Neural cell (in vitro differentiated cells): ENCODE results near the gene NFASC. TPM values are rescaled to one million over a fixed set of nuclear protein-coding genes. Genes with fewer than 3 reads are reported as not detected.

Experiments used
- H2AFZ ChIP-seq: fragments of 200-600, 300-800 bp; sonication (generic), shearing (Covaris generic); 2 replicates; pipeline ENCODE4 v1.6.0; 2014; ENCODE audit warnings: low read depth, mild to moderate bottlenecking, antibody characterized with exemption, low read length, moderate library complexity
- H3F3A ChIP-seq: fragments of 200-600 bp; shearing (Covaris generic); 2 replicates; pipeline ENCODE4 v1.6.1; 2016; ENCODE audit warnings: mild to moderate bottlenecking, moderate library complexity, mixed read lengths, antibody characterized with exemption, low read length; ENCODE audit not compliant: insufficient read depth, poor library complexity, severe bottlenecking
- H3K27ac ChIP-seq: fragments of 200-600, 300-800 bp; sonication (generic), shearing (Covaris generic); 2 replicates; pipeline ENCODE4 v1.5.1; 2014; ENCODE audit warnings: mild to moderate bottlenecking, low read length, moderate library complexity
- H3K27me3 ChIP-seq: fragments of 300-800, 200-600 bp; sonication (generic), shearing (Covaris generic); 2 replicates; pipeline ENCODE4 v1.6.0; 2014; ENCODE audit warnings: mild to moderate bottlenecking, low read depth, low read length, moderate library complexity; ENCODE audit not compliant: insufficient read depth
- H3K36me3 ChIP-seq: fragments of 300-800, 200-600 bp; sonication (generic), shearing (Covaris generic); 2 replicates; pipeline ENCODE4 v1.5.1; 2014; ENCODE audit warnings: mild to moderate bottlenecking, antibody characterized with exemption, low read length, moderate library complexity; ENCODE audit not compliant: insufficient read depth
- H3K4me2 ChIP-seq: fragments of 300-800, 200-600 bp; sonication (generic), shearing (Covaris generic); 2 replicates; pipeline ENCODE4 v1.6.0; 2014; ENCODE audit warnings: mild to moderate bottlenecking, low read length
- H3K4me3 ChIP-seq: fragments of 300-800, 200-600 bp; sonication (generic), shearing (Covaris generic); 2 replicates; pipeline ENCODE4 v1.5.1; 2014; ENCODE audit warnings: mild to moderate bottlenecking, low read length, moderate library complexity
- H3K79me2 ChIP-seq: fragments of 200-600 bp; shearing (Covaris generic); replicated peaks from 2 replicates; pipeline ENCODE4 v1.6.0; 2014; ENCODE audit warnings: mild to moderate bottlenecking, low read length, moderate library complexity; ENCODE audit not compliant: insufficient read depth
- H3K9ac ChIP-seq: fragments of 300-800, 200-600 bp; sonication (generic), shearing (Covaris generic); 2 replicates; pipeline ENCODE4 v1.6.1; 2016; ENCODE audit warnings: mild to moderate bottlenecking, low read length, mixed read lengths
- H3K9me2 ChIP-seq: fragments of 200-600 bp; shearing (Covaris generic); 2 replicates; pipeline ENCODE4 v1.6.1; 2016; ENCODE audit warnings: mild to moderate bottlenecking, low read length, mixed read lengths; ENCODE audit not compliant: insufficient read depth
- H3K9me3 ChIP-seq: fragments of 200-600, 300-800 bp; sonication (generic), shearing (Covaris generic); 2 replicates; pipeline ENCODE4 v1.6.1; 2016; ENCODE audit warnings: mild to moderate bottlenecking, mixed run types, low read length, moderate library complexity, mixed read lengths
- H4K20me1 ChIP-seq: fragments of 200-600 bp; shearing (Covaris generic); 2 replicates; pipeline ENCODE4 v1.6.1; 2016; ENCODE audit warnings: mild to moderate bottlenecking, mixed run types; ENCODE audit not compliant: insufficient read depth
- EP300 ChIP-seq: fragments of 450-650 bp; conservative IDR thresholded peaks from 2 replicates; pipeline ENCODE4 v1.6.1; 2014; ENCODE audit warnings: antibody characterized with exemption, mild to moderate bottlenecking, moderate library complexity; ENCODE audit not compliant: poor library complexity, severe bottlenecking
- EZH2 ChIP-seq: fragments of 200-600, 300-800 bp; shearing (Covaris generic), sonication (generic); IDR thresholded peaks from 2 replicates; pipeline ENCODE4 v1.6.1; 2014; ENCODE audit warnings: antibody characterized with exemption, low read length, borderline replicate concordance, mild to moderate bottlenecking; ENCODE audit not compliant: insufficient read depth, poor library complexity, severe bottlenecking
- MXI1 ChIP-seq: fragments of 450-650 bp; conservative IDR thresholded peaks from 2 replicates; pipeline ENCODE4 v1.6.1; 2014; ENCODE audit warnings: antibody characterized with exemption, mild to moderate bottlenecking; ENCODE audit not compliant: poor library complexity, severe bottlenecking
- POLR2AphosphoS5 ChIP-seq: IDR thresholded peaks from 2 replicates; pipeline ENCODE4 v1.6.1; 2012
- RAD21 ChIP-seq: fragments of 450-650 bp; conservative IDR thresholded peaks from 2 replicates; pipeline ENCODE4 v1.6.1; 2014; ENCODE audit warnings: antibody characterized with exemption, mild to moderate bottlenecking, moderate library complexity
- SMC3 ChIP-seq: fragments of 450-650 bp; conservative IDR thresholded peaks from 2 replicates; pipeline ENCODE4 v1.6.1; 2014; ENCODE audit warnings: antibody characterized with exemption, mild to moderate bottlenecking, moderate library complexity; ENCODE audit not compliant: poor library complexity
- TAF1 ChIP-seq: IDR thresholded peaks from 2 replicates; pipeline ENCODE4 v1.6.1; 2012; ENCODE audit warnings: low read depth
- polyA plus RNA-seq: library from polyadenylated mRNA; depleted of rRNA; stranded (reverse); fragments of >200 nt; gene quantifications from 2 replicates; pipeline ENCODE4 v1.2.3, GENCODE V29; 2014
- TF ChIP-seq, protein P1 (sequence below): fragments of 450-650 bp; IDR thresholded peaks from 2 replicates; pipeline ENCODE4 v1.5.1; 2014; ENCODE audit warnings: antibody characterized with exemption, mild to moderate bottlenecking, moderate library complexity; ENCODE audit not compliant: poor library complexity, severe bottlenecking
- TF ChIP-seq, protein P2 (sequence below): IDR thresholded peaks from 2 replicates; pipeline ENCODE4 v1.6.1; 2012; ENCODE audit warnings: borderline replicate concordance

NFASC gene
- polyA plus RNA-seq, 1 donor from 2014 or later, result 23.9 TPM

DNA sequence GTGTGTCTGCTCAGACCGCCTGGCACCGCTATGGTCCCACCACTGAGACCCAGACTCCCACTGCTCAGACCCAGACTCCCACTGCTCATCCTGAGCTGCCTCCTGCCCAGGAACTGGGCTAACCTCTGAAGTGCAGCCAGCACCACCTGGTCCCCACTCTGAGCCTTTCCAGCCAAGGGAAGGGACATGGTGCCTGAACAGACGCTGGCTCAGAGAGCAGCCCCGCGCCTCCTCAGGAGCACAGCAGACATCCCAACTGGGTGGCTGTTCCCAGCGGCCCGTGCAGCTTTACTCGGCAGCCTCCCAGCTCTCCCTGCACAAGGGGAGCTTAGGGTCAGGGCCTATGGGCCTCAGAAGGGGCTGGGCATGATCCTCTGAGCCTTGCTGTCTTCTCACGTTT lies 144.6 kb downstream of the NFASC start:
- no peaks in the 10 kb centered on the region for H3K79me2 ChIP-seq
- no peaks in the 10 kb centered on the region for H4K20me1 ChIP-seq
- no peak overlapping the region for H3K27ac ChIP-seq

DNA sequence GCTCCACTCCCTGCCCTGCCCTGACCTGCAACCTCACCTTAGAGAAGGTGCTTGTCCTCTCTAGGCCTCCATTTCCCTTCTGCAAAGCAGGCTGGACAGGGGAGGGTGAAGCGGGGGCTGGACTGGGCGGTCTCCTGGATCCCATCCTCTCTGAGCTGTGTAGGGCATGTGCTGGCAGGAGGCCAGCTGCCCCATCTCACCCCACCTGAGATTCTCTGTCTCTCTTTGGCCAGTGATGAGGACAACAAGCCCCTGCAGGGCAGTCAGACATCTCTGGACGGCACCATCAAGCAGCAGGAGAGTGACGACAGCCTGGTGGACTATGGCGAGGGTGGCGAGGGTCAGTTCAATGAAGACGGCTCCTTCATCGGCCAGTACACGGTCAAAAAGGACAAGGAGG lies 145.4 kb downstream of the NFASC start:
- H3K9me3 ChIP-seq, result no peaks in the 10 kb centered on the region
- H3K27me3 ChIP-seq, result no peaks in the 10 kb centered on the region
- peaks cover 5% of the 10 kb centered on the region for H3K36me3 ChIP-seq
- no peak overlapping the region for H3K27ac ChIP-seq
- no peaks in the 10 kb centered on the region for H3K9me2 ChIP-seq
- H4K20me1 ChIP-seq, result no peaks in the 10 kb centered on the region
- no peak overlapping the region for H3K4me2 ChIP-seq
- no peak overlapping the region for H2AFZ ChIP-seq
- TF ChIP-seq POLR2AphosphoS5 (peak; percentile 5), RAD21 (no peak)
- H3K9ac ChIP-seq, result no peak overlapping the region
- no peaks in the 10 kb centered on the region for H3F3A ChIP-seq
- H3K79me2 ChIP-seq, result no peaks in the 10 kb centered on the region
- H3K4me3 ChIP-seq, result no peak overlapping the region

More for the DNA sequence above, 144.6 kb downstream of the NFASC start:
- Histone ChIP-seq H3K27me3 (no peaks in the 10 kb centered on the region), H2AFZ (no peak overlapping the region), H3K4me3 (no peak overlapping the region), H3K9me3 (no peaks in the 10 kb centered on the region), H3K4me2 (no peak overlapping the region), H3F3A (no peaks in the 10 kb centered on the region), H3K9ac (no peak overlapping the region), H3K36me3 (peaks cover 5% of the 10 kb centered on the region), H3K9me2 (no peaks in the 10 kb centered on the region)
- no peak for TF ChIP-seq POLR2AphosphoS5
- TF ChIP-seq SMC3, result no peak
- TF ChIP-seq, protein P1, sequence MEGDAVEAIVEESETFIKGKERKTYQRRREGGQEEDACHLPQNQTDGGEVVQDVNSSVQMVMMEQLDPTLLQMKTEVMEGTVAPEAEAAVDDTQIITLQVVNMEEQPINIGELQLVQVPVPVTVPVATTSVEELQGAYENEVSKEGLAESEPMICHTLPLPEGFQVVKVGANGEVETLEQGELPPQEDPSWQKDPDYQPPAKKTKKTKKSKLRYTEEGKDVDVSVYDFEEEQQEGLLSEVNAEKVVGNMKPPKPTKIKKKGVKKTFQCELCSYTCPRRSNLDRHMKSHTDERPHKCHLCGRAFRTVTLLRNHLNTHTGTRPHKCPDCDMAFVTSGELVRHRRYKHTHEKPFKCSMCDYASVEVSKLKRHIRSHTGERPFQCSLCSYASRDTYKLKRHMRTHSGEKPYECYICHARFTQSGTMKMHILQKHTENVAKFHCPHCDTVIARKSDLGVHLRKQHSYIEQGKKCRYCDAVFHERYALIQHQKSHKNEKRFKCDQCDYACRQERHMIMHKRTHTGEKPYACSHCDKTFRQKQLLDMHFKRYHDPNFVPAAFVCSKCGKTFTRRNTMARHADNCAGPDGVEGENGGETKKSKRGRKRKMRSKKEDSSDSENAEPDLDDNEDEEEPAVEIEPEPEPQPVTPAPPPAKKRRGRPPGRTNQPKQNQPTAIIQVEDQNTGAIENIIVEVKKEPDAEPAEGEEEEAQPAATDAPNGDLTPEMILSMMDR, result no peak

DNA sequence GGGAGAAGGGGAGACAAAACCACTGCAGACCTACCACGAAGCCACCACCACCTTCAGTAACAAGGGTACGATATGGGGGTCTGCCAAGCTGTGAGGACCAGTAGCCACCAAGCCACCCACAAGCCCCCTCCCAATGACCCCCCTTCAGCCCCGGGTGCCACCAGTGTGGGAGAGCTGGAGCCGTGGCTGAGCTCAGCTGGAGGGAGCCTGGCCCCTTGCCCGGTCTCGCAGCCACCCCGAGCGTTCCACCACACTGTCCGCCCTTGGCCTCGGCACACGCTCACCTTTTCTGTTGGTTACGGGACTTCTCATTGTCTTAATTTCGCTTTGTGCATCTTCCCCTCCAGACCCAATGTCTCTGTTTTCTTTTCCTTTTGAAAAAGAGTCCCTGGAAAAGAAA lies 145.9 kb downstream of the NFASC start:
- TF ChIP-seq EZH2, result no peak
- no peak for TF ChIP-seq SMC3
- H3K9ac ChIP-seq, result no peak overlapping the region
- no peaks in the 10 kb centered on the region for H3F3A ChIP-seq
- H3K79me2 ChIP-seq, result no peaks in the 10 kb centered on the region
- no peaks in the 10 kb centered on the region for H3K9me2 ChIP-seq
- H4K20me1 ChIP-seq, result no peaks in the 10 kb centered on the region
- H2AFZ ChIP-seq, result no peak overlapping the region
- H3K36me3 ChIP-seq, result peaks cover 5% of the 10 kb centered on the region
- H3K27me3 ChIP-seq, result no peaks in the 10 kb centered on the region
- H3K27ac ChIP-seq, result no peak overlapping the region
- no peaks in the 10 kb centered on the region for H3K9me3 ChIP-seq
- no peak overlapping the region for H3K4me3 ChIP-seq
- no peak overlapping the region for H3K4me2 ChIP-seq

DNA sequence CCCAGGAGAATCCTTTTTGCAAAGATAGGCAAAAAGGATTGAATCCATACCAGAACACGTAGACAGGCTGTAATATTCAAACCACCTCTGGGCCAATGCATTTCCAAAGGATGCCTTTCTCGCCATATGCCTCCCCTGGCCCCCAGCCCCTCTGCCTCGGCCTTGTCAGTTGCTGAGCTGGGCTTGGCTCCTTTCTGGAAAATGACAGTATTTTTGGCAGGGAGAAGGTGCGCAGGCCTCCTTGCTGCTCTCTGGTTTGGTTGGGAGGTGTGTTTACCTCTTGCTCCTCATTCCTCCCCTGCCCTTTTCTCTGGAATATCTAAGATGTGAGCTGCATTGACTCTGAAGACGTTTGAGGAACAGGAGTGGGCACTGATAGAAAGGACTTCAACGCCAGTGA lies 146.3 kb downstream of the NFASC start:
- H3F3A ChIP-seq, result no peaks in the 10 kb centered on the region
- no peaks in the 10 kb centered on the region for H3K79me2 ChIP-seq
- H2AFZ ChIP-seq, result no peak overlapping the region
- no peak overlapping the region for H3K27ac ChIP-seq
- H4K20me1 ChIP-seq, result no peaks in the 10 kb centered on the region
- H3K27me3 ChIP-seq, result no peaks in the 10 kb centered on the region
- H3K36me3 ChIP-seq, result peaks cover 5% of the 10 kb centered on the region
- no peak overlapping the region for H3K9ac ChIP-seq
- H3K4me3 ChIP-seq, result no peak overlapping the region
- H3K9me3 ChIP-seq, result no peaks in the 10 kb centered on the region
- no peaks in the 10 kb centered on the region for H3K9me2 ChIP-seq
- no peak overlapping the region for H3K4me2 ChIP-seq
- TF ChIP-seq MXI1 (no peak), EP300 (no peak), EZH2 (no peak), POLR2AphosphoS5 (no peak), TAF1 (no peak), RAD21 (no peak), SMC3 (no peak)
- TF ChIP-seq, protein P2, sequence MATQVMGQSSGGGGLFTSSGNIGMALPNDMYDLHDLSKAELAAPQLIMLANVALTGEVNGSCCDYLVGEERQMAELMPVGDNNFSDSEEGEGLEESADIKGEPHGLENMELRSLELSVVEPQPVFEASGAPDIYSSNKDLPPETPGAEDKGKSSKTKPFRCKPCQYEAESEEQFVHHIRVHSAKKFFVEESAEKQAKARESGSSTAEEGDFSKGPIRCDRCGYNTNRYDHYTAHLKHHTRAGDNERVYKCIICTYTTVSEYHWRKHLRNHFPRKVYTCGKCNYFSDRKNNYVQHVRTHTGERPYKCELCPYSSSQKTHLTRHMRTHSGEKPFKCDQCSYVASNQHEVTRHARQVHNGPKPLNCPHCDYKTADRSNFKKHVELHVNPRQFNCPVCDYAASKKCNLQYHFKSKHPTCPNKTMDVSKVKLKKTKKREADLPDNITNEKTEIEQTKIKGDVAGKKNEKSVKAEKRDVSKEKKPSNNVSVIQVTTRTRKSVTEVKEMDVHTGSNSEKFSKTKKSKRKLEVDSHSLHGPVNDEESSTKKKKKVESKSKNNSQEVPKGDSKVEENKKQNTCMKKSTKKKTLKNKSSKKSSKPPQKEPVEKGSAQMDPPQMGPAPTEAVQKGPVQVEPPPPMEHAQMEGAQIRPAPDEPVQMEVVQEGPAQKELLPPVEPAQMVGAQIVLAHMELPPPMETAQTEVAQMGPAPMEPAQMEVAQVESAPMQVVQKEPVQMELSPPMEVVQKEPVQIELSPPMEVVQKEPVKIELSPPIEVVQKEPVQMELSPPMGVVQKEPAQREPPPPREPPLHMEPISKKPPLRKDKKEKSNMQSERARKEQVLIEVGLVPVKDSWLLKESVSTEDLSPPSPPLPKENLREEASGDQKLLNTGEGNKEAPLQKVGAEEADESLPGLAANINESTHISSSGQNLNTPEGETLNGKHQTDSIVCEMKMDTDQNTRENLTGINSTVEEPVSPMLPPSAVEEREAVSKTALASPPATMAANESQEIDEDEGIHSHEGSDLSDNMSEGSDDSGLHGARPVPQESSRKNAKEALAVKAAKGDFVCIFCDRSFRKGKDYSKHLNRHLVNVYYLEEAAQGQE, result no peak
- TF ChIP-seq, protein P1, result no peak
